Frontal cortex (tissue), 4 donors: Measurements from ENCODE around the gene MED13L. TPM values are rescaled to one million over a fixed set of nuclear protein-coding genes. Genes with fewer than 3 reads are reported as not detected.
A peak's percentile ranks its signal among the peaks of the same experiment; 100 is the strongest.
"Not testable (repeated sequence)": the region's sequence is repeated elsewhere in the genome, so short reads cannot be mapped to it uniquely, and the experiment has no call there.

Source experiments
- DNase-seq, 2 donors: peaks; one replicate each; pipeline ENCODE4 v3.0.0; 2012; ENCODE audit warnings: low spot score in 2 of 2
- FAIRE-seq: peaks from 2 replicates; lab custom pipeline; 2012; peaks lifted over from hg19 to GRCh38; lab: Jason Lieb, UNC
- total RNA-seq: library from RNA; depleted of rRNA; stranded (reverse); fragments of >200 nt; gene quantifications from one replicate; pipeline ENCODE4 v1.2.3, GENCODE V29; 2014
- donor health status: control.
- donor health status: control.
- donor health status: control.

Gene MED13L
- total RNA-seq, 1 donor from 2014 or later: 164 TPM

DNA sequence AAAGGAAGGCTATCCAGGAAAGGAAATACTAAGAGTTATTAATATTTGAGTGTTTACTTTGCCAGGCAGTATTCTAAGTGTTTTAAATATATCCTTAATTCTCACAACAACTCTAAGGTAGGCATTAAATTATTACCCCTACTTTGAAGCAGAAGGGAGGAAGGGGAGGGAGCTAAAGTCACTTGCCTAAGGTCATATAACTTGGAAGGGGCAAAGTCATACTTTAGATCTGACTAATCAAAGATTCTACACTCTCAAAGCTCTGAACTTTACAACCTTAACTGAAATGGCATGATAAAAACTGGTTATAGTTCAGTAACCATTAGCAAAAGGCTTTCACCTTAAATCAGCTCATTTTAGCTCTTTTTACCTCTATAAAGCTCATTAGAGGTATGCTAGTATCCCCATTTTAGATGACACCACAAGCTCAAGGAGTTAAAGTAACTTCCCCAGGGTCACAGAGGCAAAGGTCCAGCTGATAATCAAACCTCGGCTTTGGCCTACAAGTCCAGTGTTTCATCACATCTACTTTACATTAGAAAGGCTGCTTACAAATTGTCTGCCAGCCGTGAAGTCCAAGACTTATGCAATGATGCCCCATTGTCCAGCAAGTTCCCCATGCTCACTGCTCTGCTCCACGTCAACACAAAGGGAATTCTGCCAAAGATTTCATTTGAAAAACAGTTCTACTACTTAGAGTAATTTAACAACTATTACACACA is 223.9 kb downstream of the MED13L start:
- no peak for FAIRE-seq
- peak in 1 of 2 donors; percentile 20 for DNase-seq

DNA sequence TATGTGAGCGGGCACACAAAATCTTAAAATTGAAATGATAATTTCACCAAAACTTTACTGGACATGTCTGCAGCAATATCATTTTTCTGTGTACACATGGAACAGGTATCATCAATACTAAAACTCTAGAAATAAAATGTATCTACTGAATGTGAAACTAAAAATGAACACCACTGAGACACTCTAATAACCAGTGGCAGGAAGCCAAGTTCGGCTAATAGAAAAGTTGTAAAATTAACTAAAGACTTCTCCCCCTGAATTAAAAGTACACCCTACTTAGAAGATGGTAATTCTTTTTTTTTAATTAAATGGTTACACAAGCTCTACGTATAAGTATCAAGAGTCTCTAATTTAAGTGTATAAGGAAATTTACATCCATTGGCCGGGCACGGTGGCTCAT is 227.2 kb downstream of the MED13L start:
- FAIRE-seq: no peak

DNA sequence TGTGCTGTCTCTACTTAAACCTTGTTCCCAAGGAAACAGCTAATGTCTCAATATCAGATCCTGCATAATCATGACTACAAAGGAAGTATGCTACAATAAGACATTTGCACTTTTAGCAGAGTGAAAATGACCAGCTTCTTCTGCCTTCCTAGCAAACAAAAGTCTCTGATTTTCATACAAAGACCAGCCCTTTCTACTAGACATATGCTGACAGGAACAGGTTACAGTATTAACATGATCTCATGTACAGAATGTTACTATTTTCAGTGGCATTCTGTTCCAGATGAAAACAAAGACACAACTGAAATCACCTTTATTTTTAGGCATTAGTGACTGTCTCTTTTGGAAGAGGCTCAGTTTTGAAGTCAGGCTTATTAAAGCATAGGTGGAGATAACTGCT is 228.6 kb downstream of the MED13L start:
- DNase-seq: no peak
- no peak for FAIRE-seq

More for the DNA sequence above, 227.2 kb downstream of the MED13L start:
- no peak for DNase-seq

DNA sequence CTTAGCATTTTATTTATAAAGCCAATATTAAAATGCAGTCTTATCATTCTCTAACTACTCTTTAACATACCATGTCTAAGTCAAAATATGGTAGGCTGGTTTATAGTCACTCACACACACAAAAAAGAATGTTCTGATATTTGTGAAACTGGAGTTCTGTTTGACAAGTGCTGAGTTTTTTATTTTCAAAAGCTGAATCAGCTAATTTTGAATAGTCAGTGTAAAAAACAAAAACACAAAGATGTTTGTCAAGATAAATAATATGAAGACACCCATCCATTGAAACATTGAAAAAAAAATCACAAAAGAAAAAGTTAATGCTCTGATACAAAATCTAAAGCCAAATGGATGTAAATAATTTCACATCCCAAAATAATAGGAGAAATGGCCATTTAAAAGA is 231.5 kb downstream of the MED13L start:
- FAIRE-seq (peak; percentile 19), DNase-seq (no peak)

DNA sequence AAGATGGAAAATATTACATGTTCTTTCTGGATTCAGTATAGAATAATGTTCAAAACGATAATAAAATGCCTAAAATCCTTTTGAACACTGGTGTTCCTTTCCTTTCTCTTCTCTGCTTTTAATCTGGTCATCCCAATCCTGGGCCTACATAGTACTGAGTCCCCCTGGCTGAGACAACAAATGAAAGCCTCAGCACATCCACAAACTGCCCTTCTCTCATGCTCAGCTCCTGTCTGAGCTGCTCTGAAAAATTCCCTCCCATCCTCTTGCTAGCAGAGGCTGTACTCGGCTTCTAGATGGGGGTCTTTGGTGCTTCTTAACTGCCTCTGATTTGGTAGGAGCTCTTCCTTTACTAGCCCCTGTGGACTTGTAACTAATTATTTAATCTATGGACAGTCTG is 232.3 kb downstream of the MED13L start:
- DNase-seq (no peak), FAIRE-seq (no peak)

DNA sequence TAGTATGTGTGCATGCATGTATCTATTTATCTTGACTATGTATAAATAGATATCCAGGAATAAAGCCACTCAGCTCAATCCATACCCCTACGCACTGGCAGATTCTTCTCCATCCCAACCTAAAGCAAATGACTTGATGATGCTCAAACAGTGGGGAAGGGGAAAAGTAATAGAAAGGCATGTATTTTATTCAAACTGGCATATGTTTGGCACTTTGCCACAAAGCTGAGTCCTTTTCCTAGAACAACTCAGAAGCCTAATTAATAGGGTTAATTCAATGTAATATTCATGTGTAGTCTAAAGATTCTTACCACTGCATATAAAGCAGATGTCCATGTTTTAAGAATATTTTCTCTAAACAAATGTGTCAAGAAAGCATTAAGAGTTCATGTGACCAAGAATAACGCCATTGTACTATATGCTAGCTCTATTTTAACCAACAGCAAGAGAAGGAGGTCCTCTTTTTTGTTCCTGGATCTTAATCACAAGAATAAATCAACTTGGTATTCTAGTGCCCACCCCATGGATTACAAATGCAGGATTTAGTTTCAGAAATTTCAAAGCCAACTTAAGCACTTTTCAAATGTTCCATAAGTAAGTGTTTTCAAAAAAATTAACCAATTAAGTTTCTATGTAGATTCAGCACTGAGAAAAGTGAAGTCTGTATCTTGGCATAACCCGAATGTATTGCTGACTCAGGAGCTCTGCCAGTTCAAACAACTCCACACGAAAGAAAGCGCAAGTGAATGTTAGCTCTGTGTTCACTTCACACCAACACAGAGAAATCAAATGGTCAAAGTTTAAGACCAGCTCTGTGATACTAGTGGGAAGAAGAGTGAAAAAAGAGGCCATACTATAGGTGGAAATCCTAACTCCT is 233.6 kb downstream of the MED13L start:
- no peak for DNase-seq
- no peak for FAIRE-seq

DNA sequence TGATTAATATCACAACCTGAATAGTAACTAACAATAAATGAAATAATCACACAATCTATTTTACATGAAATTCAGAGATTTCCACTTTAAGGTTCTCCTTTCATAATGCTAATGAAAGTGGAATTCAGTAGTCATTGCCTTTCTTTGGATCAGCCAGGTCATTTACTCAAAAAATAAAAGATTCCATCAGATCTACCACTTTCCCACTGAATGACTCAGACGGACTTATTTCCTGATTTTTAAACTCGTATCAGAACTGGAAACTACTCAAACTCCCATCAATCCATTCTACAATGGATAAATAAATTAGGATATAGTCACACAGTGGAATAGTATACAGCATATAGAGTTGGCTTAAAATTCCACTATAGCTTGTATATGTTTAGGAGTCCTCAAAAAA is 237.1 kb downstream of the MED13L start:
- FAIRE-seq (no peak), DNase-seq (no peak)

DNA sequence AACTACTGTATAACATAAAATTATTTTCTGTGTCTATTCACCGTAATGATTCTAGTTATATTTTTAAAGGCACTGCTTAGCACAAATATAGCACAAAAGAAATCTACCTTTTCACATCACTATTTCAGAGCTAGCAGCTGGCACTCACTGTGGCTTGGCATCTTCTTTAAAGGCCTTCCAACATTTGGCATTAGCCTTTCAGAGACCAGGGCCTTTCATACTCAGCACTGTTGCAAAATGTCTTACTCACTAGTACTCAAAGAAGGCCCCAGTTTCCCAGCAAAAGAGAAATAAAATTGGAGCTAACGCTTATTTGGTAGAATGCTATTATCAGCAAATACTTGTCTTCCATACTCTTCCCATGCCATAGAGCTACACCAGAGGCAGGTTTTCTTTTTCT is 238.4 kb downstream of the MED13L start:
- no peak for DNase-seq
- FAIRE-seq: no peak

DNA sequence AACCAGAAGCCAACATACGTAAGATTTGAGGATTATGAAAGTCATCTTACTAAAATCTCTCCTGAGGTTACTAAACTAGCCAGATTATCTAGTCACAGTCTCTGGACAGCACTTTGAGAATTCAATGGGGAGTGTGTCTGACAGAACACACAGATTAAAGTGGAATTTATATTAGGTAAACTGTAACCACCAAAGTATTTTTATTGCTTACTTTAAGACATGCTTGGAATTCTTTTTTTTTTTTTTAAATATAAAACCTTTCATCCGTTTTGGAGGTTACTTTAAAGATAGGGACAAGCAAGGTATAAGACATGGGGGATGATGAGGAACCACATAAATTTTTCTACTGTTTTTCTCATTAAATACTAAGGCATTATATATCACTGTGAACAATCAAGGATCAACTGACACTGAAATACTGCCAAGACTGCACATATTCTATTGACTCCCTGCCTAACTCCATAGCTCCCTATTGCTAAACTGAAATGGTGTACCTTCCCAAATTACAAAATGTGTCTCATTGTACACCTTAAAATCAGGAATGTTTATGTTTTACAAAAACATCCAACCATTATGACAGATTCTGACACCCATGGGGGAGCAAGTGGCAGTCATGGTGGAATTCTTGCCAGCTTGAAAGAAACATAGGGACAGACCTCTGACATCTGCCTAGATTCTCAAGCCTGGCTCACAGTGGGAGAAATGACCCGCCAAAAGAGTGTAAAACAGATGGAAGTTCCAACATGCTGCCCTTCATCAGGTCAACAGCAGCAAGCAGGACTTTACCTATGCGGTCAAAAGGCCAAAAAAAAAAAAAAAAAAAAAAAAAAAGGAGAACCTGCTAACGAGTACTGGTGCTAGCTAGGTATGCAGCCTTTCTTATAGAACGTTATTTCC is 239.3 kb downstream of the MED13L start:
- FAIRE-seq: no peak
- no peak for DNase-seq

DNA sequence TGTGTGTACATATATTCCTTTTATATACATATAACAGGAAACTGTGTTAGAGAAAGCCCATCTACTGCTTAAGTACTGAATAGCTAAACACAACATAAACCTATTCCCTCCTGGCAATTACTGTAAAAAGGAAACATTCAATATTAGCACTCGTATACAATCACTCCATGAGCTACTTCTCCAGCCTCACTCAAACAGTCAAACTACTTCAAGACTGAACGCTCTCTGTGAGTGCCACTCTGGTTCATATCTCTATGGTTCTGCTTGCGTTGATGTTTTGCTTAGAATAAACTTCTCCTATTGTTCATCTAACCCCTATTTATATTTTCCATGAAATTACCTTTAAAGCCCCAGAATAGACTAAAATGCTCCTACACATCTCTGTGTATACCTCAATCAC is 243.7 kb downstream of the MED13L start:
- DNase-seq (no peak), FAIRE-seq (no peak)

DNA sequence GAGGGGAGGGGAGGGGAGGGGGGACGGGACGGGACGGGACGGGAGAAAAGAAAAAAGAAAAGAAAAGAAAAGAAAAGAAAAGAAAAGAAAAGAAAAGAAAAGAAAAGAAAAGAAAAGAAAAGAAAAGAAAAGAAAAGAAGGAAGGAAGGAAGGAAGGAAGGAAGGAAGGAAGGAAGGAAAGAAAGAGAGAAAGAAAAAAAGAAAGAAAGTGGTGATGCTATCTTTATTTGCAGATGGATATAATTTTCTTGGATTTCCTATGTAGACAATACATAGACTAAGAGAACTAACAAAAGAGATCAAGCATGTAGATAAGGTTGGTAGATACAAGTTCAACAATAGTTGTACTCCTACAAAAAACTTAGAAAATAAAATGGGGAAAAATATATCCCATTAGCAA is 245.9 kb downstream of the MED13L start:
- not testable (repeated sequence) for DNase-seq, FAIRE-seq

DNA sequence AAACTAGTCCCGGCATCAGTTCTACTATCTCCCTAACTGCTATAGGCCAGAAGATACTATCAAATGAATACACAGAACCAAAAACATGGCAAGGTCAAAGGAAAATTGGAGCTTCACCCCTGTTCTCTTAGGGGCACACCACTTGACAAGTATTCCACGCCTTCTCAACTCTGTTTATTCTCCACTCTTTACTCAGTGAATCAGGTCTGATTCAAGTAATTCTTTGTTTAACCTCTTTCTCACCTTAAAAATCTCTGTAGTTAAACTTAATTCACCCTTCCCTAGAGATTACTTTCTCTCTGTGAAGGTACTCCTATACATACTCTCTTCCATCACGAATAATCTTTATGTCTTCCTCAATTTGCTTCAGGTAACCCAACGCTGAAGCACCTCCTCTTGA is 248.9 kb downstream of the MED13L start:
- FAIRE-seq: no peak
- no peak for DNase-seq

DNA sequence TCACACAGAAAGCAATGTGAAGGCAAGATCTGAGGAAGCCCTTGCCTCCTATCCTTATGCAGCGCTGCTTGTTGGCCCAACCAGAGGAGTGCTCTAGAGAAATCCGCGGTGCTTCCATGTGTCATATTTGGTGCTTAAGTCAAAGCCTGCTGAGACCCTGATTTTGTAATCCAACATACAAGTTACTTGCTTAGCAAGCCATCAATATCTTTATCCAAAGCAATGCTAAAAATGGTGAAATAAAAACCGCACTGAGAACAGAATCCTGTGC is 250.0 kb downstream of the MED13L start:
- FAIRE-seq (no peak), DNase-seq (no peak)

DNA sequence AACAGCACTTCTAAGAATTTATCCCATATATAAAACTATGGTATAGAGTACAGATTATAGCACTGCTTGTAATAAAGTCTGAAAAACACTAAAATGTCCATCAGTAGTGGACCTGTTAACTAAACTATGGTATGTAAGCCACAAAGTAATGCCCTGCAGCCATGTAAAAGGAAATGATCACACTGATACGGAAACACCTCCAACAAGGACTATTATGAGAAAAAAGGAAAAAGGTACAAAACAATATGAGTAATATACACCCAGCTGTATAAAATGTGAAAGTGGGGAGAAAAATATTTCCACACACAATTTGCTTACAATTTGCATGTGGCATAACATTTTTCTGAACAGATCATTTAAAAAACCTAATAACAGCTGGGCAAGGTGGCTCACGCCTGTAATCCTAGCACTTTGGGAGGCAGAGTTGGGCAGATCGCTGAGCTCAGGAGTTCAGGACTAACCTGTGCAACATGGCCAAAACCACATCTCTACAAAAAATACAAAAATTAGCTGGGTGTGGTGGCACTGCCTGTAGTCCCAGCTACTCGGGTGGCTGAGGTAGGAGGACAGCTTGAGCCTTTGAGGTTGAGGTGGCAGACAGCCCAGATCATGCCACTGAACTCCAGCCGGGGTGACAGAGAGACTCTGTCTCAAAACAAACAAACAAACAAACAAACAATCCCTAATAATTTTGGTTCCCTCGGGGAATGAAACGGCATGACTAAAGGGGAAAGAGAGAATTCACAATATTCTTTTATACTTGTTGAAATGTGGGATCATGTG is 250.5 kb downstream of the MED13L start:
- DNase-seq (no peak), FAIRE-seq (no peak)

DNA sequence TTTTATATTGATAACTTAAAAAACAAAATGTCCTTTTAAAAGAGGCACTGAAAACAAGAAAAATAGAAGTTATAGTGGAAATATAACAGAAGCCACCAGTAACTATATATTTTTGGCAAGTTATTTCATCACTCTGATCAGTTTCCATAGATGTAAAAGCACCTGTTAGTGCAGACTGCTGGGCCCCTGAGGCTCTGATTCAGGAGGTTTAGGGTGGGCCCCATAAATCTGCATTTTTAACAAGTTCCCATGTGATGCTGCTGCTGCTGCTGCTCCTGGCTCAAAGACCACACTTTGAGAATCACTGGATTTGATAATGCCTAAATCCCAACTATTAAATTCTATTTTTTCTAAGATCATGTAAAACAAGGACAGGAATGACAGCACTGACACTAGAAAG is 251.1 kb downstream of the MED13L start:
- DNase-seq: no peak
- FAIRE-seq: no peak

DNA sequence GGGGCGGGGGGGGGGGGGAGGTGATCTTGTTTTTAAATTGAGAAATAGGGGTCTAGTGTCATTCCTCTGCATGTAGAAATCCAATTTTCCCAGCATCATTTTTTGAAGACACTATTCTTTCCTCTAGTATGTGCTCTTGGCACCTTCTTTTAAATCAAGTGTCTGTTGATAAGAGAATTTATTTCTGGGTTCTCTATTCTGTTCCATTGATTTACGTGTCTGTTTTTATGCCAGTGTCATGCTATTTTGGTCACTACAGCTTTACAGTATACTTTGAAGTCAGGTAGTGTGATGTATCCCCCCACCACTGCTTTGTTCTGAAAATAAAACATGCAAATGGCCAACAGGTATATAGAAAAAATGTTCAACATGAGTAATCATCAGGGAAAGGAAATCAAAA is 252.7 kb downstream of the MED13L start:
- FAIRE-seq (no peak), DNase-seq (no peak)

DNA sequence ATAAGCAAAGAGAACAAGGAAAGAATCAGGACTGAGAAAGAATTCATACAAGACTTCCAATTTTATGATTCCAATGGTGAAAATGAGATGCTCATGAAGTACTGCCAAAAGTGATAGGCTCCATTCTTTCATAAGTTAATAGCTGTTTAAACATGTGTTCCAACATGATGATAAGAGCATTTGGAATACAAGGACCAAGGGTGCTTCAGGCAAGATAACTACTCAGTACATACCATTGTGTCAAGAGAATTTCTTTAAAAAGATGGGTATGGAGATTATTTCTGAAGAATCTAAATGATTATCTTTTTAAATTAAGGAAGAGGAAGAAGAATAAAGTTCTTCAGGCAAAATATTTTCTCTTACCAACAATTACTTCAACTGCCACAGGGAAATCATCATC is 258.1 kb downstream of the MED13L start:
- no peak for DNase-seq
- no peak for FAIRE-seq

DNA sequence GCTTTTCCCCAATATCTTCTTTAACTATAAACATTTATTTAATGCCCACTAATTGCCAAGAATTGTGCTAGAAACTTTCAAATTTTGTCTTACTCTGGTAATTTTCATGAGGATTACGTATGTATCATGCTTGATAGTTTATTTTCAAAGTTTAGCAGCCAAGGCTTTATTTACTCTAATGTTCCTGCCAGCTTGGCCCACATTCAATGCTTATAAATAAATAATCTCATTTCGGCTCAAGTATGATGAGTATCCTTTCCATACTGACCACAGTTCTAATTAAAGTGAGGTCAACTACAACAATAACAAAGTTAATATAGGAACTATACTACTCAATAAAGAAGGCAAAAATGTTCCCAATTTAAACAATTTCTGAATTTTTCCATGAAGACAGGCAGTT is 259.2 kb downstream of the MED13L start:
- FAIRE-seq (no peak), DNase-seq (no peak)

DNA sequence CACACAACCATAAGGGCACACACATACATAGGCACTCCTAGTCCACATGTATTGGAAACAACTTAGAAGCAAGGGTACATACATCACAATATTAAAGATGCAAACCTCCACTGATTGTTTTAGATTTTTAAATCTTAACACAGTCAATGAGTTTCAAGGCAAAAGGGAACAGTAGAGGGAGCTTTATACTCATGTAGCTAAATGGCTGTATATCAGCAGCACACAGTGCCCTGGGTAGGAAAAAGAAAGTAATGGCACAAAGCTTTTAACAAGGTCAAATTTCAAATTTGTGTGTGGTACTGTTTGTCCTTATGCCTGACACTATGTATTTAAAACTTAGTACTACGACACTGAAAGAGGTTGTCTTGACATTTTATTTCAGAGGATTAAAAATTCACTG is 262.0 kb downstream of the MED13L start:
- peak; percentile 78 for FAIRE-seq
- DNase-seq: peak; percentile 8 to 22

DNA sequence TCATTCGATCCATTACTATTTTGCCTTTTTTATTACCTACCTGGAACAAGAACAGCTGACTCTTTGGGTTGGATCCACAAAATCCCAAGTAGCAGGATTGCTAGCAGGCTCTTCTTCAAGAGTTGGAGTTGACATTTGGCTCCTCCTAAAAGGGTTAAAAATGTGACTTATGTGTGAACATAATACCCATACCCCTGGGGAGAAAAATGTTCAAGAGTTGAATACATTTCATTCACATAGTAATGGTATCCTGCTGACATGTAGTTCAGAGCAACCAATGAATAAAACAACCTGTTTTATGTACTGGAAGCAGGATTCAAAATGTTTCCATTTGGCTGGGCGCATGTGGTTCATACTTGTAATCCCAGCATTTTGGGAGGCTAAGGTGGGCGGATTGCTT is 264.7 kb downstream of the MED13L start:
- FAIRE-seq (no peak), DNase-seq (no peak)
